DMS114 treated with DMSO at 0.1 percent for 48 hours (cell line): ENCODE measurements around the gene ATP2A2.
"Not testable (repeated sequence)": the region's sequence is repeated elsewhere in the genome, so short reads cannot be mapped to it uniquely, and the experiment has no call there.

Source experiments
- DNase-seq: peaks from one replicate; lab custom pipeline; 2025; ENCODE audit not compliant: unreplicated experiment; lab: John Stamatoyannopoulos, UW

The ATP2A2 gene

GRCh38 chr12:110340261-110340660 lies 59.2 kb downstream of the ATP2A2 start:
- not testable (repeated sequence) for DNase-seq

- DNase-seq = no peak
Observed at GRCh38 chr12:110340706-110341105, 59.7 kb downstream of the ATP2A2 start.

- no peak for DNase-seq
Observed at GRCh38 chr12:110342157-110342556, 61.1 kb downstream of the ATP2A2 start.

- no peak for DNase-seq
Observed at GRCh38 chr12:110343114-110343513, 62.1 kb downstream of the ATP2A2 start.

GRCh38 chr12:110343736-110344555 lies 62.9 kb downstream of the ATP2A2 start:
- DNase-seq = no peak

GRCh38 chr12:110344657-110345056 lies 63.6 kb downstream of the ATP2A2 start:
- DNase-seq = no peak

GRCh38 chr12:110345176-110345661 lies 64.2 kb downstream of the ATP2A2 start:
- DNase-seq = no peak

- no peak for DNase-seq
Observed at GRCh38 chr12:110345963-110346362, 64.9 kb downstream of the ATP2A2 start.

DNA sequence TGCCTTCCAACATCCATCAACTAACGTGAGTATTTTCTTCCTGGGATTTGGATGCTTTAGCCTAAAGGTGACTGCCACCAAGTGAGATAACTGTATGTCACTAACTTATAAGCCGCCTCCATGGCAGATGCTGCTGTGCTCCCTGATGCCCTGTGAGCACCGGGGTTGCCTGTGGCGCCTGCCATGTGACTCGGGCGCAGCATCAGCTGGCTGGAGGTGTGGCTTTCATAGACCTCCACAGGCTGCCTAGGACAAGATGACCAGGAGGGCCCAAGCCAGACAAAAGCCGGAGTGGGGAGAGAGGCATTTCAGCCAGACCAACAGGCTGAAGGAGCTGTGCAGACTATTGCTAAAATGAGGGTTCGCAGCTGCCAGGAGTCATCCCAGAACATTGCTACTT lies 66.7 kb downstream of the ATP2A2 start:
- no peak for DNase-seq

GRCh38 chr12:110348431-110349059 lies 67.5 kb downstream of the ATP2A2 start:
- no peak for DNase-seq

- no peak for DNase-seq
Observed at GRCh38 chr12:110349096-110349495, 68.0 kb downstream of the ATP2A2 start.

DNA sequence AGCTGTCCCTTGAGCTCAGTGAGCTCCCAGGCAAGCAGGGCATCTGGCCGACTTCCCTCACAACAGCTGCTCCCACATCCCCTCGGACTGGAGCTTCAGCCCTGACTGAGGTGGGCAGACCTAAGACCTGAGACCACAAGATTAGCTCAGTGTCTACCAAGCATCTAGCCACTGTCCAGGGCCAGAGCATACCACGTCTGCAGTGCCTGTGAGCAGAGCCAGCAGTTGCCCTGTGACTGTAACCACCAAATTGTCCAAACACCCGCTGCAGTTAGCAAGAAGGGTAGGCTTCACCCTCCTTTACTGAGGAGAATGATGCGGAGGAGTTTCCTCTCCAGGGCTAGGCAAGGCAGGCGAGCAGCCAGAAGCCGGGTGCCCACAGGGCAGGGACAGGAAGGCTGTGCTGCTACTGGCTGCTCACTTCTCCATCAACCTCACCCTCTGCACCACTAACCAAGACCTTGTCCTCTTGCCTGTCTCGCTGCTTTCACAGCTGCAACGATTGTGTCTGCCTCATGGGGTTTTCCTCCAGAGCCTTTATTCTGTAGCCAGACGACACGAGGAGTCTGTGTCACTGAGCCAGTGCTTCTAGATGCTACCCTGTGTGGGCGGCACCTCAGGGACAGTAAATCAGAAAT lies 68.6 kb downstream of the ATP2A2 start:
- DNase-seq = no peak

DNA sequence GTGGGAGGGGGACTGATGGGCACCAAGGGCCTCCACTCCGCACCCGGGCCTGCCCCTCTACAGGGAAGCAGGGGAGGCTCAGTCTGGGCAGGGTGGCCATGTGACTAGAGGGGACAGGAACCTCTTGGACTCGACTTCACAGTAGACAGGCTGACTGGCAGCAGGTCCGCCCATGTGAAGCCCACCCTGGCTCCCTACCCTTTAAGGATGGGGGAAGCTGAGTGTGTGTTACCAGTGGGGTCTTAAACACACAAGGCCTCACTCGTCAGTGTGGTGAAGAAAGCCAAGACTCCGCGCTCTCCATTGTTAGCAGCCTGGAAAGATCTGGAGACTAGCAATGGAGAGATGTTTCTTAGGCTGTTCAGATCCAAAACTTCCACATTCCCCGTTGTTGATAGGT lies 70.1 kb downstream of the ATP2A2 start:
- no peak for DNase-seq

DNA sequence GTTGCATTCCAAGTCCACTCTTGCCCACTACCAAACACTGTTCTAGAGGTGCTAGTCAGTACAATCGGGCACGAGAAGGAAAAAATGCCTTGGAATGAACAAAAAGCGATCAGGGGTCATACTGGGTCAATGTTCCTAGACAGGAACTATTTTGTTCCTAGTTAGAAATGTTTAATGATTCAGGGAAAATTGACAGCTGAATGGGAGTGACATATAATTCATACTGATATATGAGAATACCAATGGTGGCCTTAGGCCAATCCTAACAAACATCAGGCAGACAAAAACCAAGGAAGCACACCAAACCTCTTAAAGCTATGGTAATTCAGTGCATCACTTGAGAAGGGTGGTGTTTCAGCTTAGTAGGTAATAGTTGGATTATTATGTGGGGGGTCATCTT lies 71.4 kb downstream of the ATP2A2 start:
- no peak for DNase-seq

- no peak for DNase-seq
Observed at GRCh38 chr12:110353211-110353965, 72.3 kb downstream of the ATP2A2 start.

- DNase-seq = no peak
Observed at GRCh38 chr12:110354172-110354780, 73.2 kb downstream of the ATP2A2 start.

- DNase-seq = peak; percentile 18
Observed at GRCh38 chr12:110355073-110355472, 74.0 kb downstream of the ATP2A2 start.

GRCh38 chr12:110358384-110359097 lies 77.5 kb downstream of the ATP2A2 start:
- peak; percentile 60 for DNase-seq

- DNase-seq = no peak
Observed at GRCh38 chr12:110361216-110361615, 80.2 kb downstream of the ATP2A2 start.
